ENCODE results near the gene SCYGR8. TPM values are rescaled to one million over a fixed set of nuclear protein-coding genes. Genes with fewer than 3 reads are reported as not detected.

Gene SCYGR8
- total and polyA plus RNA-seq, 10 of the 15 experiments (the other 5 are each of a cell fraction or from before 2014, with no cell fraction given) = not detected

DNA sequence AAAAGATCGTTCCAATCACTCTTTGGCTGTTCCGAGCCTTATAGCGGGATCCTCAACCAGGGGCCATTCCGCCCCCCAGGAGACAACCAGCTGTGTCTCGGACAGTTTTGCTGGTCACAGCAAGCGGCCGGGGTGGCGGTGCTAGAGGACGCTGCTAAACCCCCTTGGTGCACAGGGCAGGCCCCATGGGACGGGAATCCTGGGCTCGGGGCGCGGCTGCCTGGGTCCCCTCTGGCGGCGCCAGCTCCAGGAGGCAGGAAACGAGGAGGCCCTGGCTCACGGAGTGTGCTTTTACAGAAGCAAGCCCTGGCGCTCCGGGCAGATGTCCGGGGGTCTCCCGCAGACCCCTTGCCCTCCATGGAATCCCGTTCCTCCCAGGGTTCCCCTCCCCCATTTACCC, 22.1 kb downstream of the SCYGR8 start:
- no peaks in the 10 kb centered on the region for H3K79me2 ChIP-seq (ENCODE audit: control insufficient read depth, insufficient read depth, low read length)
- ChIA-PET RAD21 (ENCODE audit: unreplicated experiment) (interaction anchor here (0.9 to 3.7 kb wide), 3 partner anchors 88 to 114 kb away, joined by 3 to 56 read pairs (median 3); no protein-coding TSS in a partner anchor), CTCF (interaction anchor here (0.9 to 13.3 kb wide), 6 partner anchors 95 to 381 kb away, joined by 3 to 387 read pairs (median 68); no protein-coding TSS in a partner anchor), SMC1A (ENCODE audit: uncharacterized antibody, unreplicated experiment) (interaction anchor here (1.0 to 6.5 kb wide), 4 partner anchors 14 to 288 kb away, joined by 5 to 64 read pairs (median 30); no protein-coding TSS in a partner anchor), POLR2A (no interaction called here)
- no peaks in the 10 kb centered on the region for H3K9me3 ChIP-seq (replicated peaks; ENCODE audit: control insufficient read depth, insufficient read depth, low read length)
- no peak for ATAC-seq
- no peaks in the 10 kb centered on the region for H3K27me3 ChIP-seq (replicated peaks in 1 of 2; ENCODE audit: control insufficient read depth in 2 of 2, insufficient read depth in 2 of 2, low read length in 1 of 2)
- TF ChIP-seq SMC3 (IDR thresholded peaks at IDR 0.05; ENCODE audit: borderline replicate concordance, low read length) (no peak), GATAD2B (conservative IDR thresholded peaks at IDR 0.05; ENCODE audit: low read depth) (no peak), DPF2 (IDR thresholded peaks at IDR 0.05) (no peak), TCF3 (IDR thresholded peaks at IDR 0.05; ENCODE audit: borderline replicate concordance, insufficient read depth, low read depth, low read length) (no peak), RELA (IDR thresholded peaks at IDR 0.05; ENCODE audit: borderline replicate concordance, partially characterized antibody) (no peak), ZNF274 (IDR thresholded peaks at IDR 0.05; ENCODE audit: insufficient read depth, insufficient read length) (no peak), KLF5 (IDR thresholded peaks at IDR 0.05; ENCODE audit: partially characterized antibody) (no peak), RBBP5 (conservative IDR thresholded peaks at IDR 0.05) (no peak), POLR2AphosphoS5 (IDR thresholded peaks at IDR 0.05; ENCODE audit: low read length) (no peak), SIX5 (IDR thresholded peaks at IDR 0.05; ENCODE audit: low read depth, low read length, severe bottlenecking) (no peak), IKZF2 (IDR thresholded peaks at IDR 0.05) (no peak), KDM1A (IDR thresholded peaks at IDR 0.05; ENCODE audit: borderline replicate concordance) (no peak), NR2F1 (conservative IDR thresholded peaks at IDR 0.05) (no peak), PAX8 (IDR thresholded peaks at IDR 0.05) (no peak), ZNF622 (IDR thresholded peaks at IDR 0.05) (no peak), POLR2A (IDR thresholded peaks at IDR 0.05; ENCODE audit: low read depth, low read length) (no peak), TCF7 (IDR thresholded peaks at IDR 0.05; ENCODE audit: borderline replicate concordance) (no peak)
- TF ChIP-seq, protein P1, sequence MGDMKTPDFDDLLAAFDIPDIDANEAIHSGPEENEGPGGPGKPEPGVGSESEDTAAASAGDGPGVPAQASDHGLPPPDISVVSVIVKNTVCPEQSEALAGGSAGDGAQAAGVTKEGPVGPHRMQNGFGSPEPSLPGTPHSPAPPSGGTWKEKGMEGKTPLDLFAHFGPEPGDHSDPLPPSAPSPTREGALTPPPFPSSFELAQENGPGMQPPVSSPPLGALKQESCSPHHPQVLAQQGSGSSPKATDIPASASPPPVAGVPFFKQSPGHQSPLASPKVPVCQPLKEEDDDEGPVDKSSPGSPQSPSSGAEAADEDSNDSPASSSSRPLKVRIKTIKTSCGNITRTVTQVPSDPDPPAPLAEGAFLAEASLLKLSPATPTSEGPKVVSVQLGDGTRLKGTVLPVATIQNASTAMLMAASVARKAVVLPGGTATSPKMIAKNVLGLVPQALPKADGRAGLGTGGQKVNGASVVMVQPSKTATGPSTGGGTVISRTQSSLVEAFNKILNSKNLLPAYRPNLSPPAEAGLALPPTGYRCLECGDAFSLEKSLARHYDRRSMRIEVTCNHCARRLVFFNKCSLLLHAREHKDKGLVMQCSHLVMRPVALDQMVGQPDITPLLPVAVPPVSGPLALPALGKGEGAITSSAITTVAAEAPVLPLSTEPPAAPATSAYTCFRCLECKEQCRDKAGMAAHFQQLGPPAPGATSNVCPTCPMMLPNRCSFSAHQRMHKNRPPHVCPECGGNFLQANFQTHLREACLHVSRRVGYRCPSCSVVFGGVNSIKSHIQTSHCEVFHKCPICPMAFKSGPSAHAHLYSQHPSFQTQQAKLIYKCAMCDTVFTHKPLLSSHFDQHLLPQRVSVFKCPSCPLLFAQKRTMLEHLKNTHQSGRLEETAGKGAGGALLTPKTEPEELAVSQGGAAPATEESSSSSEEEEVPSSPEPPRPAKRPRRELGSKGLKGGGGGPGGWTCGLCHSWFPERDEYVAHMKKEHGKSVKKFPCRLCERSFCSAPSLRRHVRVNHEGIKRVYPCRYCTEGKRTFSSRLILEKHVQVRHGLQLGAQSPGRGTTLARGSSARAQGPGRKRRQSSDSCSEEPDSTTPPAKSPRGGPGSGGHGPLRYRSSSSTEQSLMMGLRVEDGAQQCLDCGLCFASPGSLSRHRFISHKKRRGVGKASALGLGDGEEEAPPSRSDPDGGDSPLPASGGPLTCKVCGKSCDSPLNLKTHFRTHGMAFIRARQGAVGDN (IDR thresholded peaks at IDR 0.05) = no peak
- TF ChIP-seq, protein P2, sequence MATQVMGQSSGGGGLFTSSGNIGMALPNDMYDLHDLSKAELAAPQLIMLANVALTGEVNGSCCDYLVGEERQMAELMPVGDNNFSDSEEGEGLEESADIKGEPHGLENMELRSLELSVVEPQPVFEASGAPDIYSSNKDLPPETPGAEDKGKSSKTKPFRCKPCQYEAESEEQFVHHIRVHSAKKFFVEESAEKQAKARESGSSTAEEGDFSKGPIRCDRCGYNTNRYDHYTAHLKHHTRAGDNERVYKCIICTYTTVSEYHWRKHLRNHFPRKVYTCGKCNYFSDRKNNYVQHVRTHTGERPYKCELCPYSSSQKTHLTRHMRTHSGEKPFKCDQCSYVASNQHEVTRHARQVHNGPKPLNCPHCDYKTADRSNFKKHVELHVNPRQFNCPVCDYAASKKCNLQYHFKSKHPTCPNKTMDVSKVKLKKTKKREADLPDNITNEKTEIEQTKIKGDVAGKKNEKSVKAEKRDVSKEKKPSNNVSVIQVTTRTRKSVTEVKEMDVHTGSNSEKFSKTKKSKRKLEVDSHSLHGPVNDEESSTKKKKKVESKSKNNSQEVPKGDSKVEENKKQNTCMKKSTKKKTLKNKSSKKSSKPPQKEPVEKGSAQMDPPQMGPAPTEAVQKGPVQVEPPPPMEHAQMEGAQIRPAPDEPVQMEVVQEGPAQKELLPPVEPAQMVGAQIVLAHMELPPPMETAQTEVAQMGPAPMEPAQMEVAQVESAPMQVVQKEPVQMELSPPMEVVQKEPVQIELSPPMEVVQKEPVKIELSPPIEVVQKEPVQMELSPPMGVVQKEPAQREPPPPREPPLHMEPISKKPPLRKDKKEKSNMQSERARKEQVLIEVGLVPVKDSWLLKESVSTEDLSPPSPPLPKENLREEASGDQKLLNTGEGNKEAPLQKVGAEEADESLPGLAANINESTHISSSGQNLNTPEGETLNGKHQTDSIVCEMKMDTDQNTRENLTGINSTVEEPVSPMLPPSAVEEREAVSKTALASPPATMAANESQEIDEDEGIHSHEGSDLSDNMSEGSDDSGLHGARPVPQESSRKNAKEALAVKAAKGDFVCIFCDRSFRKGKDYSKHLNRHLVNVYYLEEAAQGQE (IDR thresholded peaks at IDR 0.05; ENCODE audit: low read depth, low read length) = no peak
- intact Hi-C loops (cut with micrococcal nuclease; ENCODE audit: unreplicated experiment) (loop anchor here (2.0 to 5.0 kb wide), 2 partner anchors 295 to 531 kb away; partner anchors contain the start of gene AGFG1), in situ Hi-C loops (cut with MboI) (loop anchor here (5.0 to 10.0 kb wide), 4 partner anchors 106 to 633 kb away; no protein-coding TSS in a partner anchor)
- no peaks in the 10 kb centered on the region for H4K20me1 ChIP-seq (ENCODE audit: control insufficient read depth, insufficient read depth)
- H3K4me3 ChIP-seq = no peak overlapping the region
- H3K27ac ChIP-seq (ENCODE audit: control insufficient read depth, insufficient read depth) = no peak overlapping the region
- FAIRE-seq = no peak
- no TSS peak for BruUV-seq (replicated peaks)
- H3K4me2 ChIP-seq (ENCODE audit: control insufficient read depth, insufficient read depth) = no peak overlapping the region
- WGBS (ENCODE audit: insufficient coverage, insufficient replicate concordance, low lambda C conversion rate, missing lambda C conversion rate) = 83% methylated on average over 16 of the region's 22 CpGs
- DNase-seq (ENCODE audit: low read depth, low spot score) = no peak
- no peaks in the 10 kb centered on the region for H3K36me3 ChIP-seq (ENCODE audit: control insufficient read depth in 2 of 2, insufficient read depth in 2 of 2, low read length in 1 of 2)
- no peak overlapping the region for H2AFZ ChIP-seq (ENCODE audit: control insufficient read depth, low read depth, low read length)
- no peaks in the 10 kb centered on the region for H3K4me1 ChIP-seq (ENCODE audit: control insufficient read depth, insufficient read depth, low read length)
- no peak overlapping the region for H3K9ac ChIP-seq (ENCODE audit: control insufficient read depth, insufficient read depth, low read length)
